ENCODE data around the gene CFAP221.

The CFAP221 gene

DNA sequence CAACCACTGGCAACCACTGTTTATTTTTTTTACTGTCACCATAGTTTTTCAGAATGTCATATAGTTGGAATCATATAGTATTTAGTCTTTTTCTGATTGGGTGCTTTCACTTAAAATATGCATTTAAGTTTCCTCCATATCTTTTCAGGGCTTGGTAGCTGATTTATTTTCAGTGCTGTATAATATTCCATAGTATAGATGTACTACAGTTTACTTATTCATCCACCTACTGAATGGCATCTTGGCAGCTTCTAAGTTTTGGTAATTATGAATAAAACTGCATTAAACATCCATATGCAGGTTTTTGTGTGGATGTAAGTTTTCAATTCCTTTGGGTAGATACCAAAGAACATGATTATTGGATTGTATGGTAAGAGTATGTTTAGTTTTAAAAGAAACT is 23.0 kb downstream of the CFAP221 start:
- Histone ChIP-seq H3K4me1 (ENCODE audit: control insufficient read depth, insufficient read depth, low read length) (no peaks in the 10 kb centered on the region), H3K9ac (ENCODE audit: low read depth, low read length) (no peak overlapping the region), H3K4me3 (ENCODE audit: low read depth, low read length) (no peak overlapping the region), H3K36me3 (ENCODE audit: control insufficient read depth, insufficient read depth, low read length) (no peaks in the 10 kb centered on the region), H3K27me3 (ENCODE audit: control insufficient read depth, insufficient read depth, low read length) (no peaks in the 10 kb centered on the region), H3K9me3 (ENCODE audit: control insufficient read depth, insufficient read depth, low read length) (no peaks in the 10 kb centered on the region)

GRCh38 chr2:119574108-119574815 is 30.0 kb downstream of the CFAP221 start:
- Histone ChIP-seq H3K27me3 (ENCODE audit: control insufficient read depth, insufficient read depth, low read length) (peaks cover 17% of the 10 kb centered on the region), H3K9ac (ENCODE audit: low read depth, low read length) (no peak overlapping the region), H3K4me1 (ENCODE audit: control insufficient read depth, insufficient read depth, low read length) (no peaks in the 10 kb centered on the region), H3K9me3 (ENCODE audit: control insufficient read depth, insufficient read depth, low read length) (no peaks in the 10 kb centered on the region), H3K4me3 (ENCODE audit: low read depth, low read length) (no peak overlapping the region), H3K36me3 (ENCODE audit: control insufficient read depth, insufficient read depth, low read length) (no peaks in the 10 kb centered on the region)

DNA sequence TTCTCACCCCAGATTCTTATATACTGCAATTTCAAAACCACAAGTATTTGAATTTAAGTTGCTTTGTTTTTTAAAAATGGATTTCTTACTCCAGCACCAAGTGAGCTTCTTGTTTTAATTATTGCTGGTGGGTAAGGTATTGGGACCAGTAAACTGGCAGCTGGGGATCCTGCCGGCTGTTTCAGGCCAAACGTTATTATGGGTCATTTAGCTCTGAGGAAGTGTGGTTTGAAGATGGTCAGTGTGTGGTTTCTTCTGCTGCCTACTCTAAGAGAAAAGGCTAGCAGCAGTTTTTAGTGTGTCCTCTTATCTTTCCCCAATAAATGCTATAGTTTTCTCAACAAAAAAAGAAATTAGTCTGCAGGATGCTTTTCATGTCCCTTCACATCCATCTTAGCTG is 30.6 kb downstream of the CFAP221 start:
- no peaks in the 10 kb centered on the region for H3K36me3 ChIP-seq (ENCODE audit: control insufficient read depth, insufficient read depth, low read length)
- H3K9ac ChIP-seq (ENCODE audit: low read depth, low read length), result no peak overlapping the region
- no peaks in the 10 kb centered on the region for H3K4me1 ChIP-seq (ENCODE audit: control insufficient read depth, insufficient read depth, low read length)

DNA sequence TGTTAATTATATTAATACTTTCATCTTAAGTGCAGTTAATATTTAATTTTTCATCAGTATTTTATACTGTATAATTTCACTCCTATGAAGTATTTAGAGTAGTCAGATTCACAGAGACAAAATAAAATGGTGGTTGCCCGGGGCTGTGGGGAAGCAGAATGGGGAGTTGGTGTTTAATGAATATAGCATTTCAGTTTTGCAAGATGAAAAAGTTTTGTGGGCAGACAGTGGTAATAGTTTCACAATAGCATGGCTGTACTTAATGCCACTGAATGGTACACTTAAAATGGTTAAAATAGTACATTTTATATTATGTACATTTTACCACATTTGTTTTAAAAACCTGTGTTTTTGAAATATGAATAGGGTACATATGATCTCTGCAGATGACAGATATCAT is 31.2 kb downstream of the CFAP221 start:
- Histone ChIP-seq H3K9ac (ENCODE audit: low read depth, low read length) (no peak overlapping the region), H3K9me3 (ENCODE audit: control insufficient read depth, insufficient read depth, low read length) (no peaks in the 10 kb centered on the region), H3K27me3 (ENCODE audit: control insufficient read depth, insufficient read depth, low read length) (peaks cover 17% of the 10 kb centered on the region), H3K36me3 (ENCODE audit: control insufficient read depth, insufficient read depth, low read length) (no peaks in the 10 kb centered on the region), H3K4me1 (ENCODE audit: control insufficient read depth, insufficient read depth, low read length) (no peaks in the 10 kb centered on the region), H3K4me3 (ENCODE audit: low read depth, low read length) (no peak overlapping the region)

More for the DNA sequence above, 30.6 kb downstream of the CFAP221 start:
- Histone ChIP-seq H3K4me3 (ENCODE audit: low read depth, low read length) (no peak overlapping the region), H3K27me3 (ENCODE audit: control insufficient read depth, insufficient read depth, low read length) (peaks cover 17% of the 10 kb centered on the region), H3K9me3 (ENCODE audit: control insufficient read depth, insufficient read depth, low read length) (no peaks in the 10 kb centered on the region)

GRCh38 chr2:119579424-119580295 is 35.4 kb downstream of the CFAP221 start:
- no peaks in the 10 kb centered on the region for H3K36me3 ChIP-seq (ENCODE audit: control insufficient read depth, insufficient read depth, low read length)
- H3K9me3 ChIP-seq (ENCODE audit: control insufficient read depth, insufficient read depth, low read length), result no peaks in the 10 kb centered on the region
- H3K4me1 ChIP-seq (ENCODE audit: control insufficient read depth, insufficient read depth, low read length), result no peaks in the 10 kb centered on the region
- H3K4me3 ChIP-seq (ENCODE audit: low read depth, low read length), result no peak overlapping the region
- H3K27me3 ChIP-seq (ENCODE audit: control insufficient read depth, insufficient read depth, low read length), result peaks cover 17% of the 10 kb centered on the region
- H3K9ac ChIP-seq (ENCODE audit: low read depth, low read length), result no peak overlapping the region

- H3K4me3 ChIP-seq (ENCODE audit: low read depth, low read length), result no peak overlapping the region
- peaks cover 17% of the 10 kb centered on the region for H3K27me3 ChIP-seq (ENCODE audit: control insufficient read depth, insufficient read depth, low read length)
- H3K4me1 ChIP-seq (ENCODE audit: control insufficient read depth, insufficient read depth, low read length), result no peaks in the 10 kb centered on the region
- no peak overlapping the region for H3K9ac ChIP-seq (ENCODE audit: low read depth, low read length)
- H3K36me3 ChIP-seq (ENCODE audit: control insufficient read depth, insufficient read depth, low read length), result no peaks in the 10 kb centered on the region
- no peaks in the 10 kb centered on the region for H3K9me3 ChIP-seq (ENCODE audit: control insufficient read depth, insufficient read depth, low read length)
Measured at GRCh38 chr2:119580550-119581072, 36.4 kb downstream of the CFAP221 start.

DNA sequence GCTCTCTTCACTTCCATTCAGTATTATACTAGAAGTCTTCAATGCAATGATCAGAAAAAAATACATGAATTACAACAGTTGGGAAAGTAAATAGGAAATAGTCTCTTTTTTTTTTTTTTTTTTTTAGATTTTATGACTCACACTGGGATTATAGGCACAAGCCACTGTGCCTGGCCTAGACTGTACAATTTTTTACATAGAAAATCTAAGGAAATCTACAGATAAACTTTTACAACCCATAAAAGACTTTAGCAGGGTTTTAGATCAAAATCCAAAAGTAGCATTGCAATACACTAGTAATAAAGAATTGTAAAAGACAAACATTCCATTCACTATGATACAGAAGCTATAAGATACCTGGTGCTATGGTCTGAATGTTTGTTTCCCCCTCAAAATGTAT is 39.0 kb downstream of the CFAP221 start:
- Histone ChIP-seq H3K4me1 (ENCODE audit: control insufficient read depth, insufficient read depth, low read length) (no peaks in the 10 kb centered on the region), H3K9ac (ENCODE audit: low read depth, low read length) (no peak overlapping the region), H3K9me3 (ENCODE audit: control insufficient read depth, insufficient read depth, low read length) (no peaks in the 10 kb centered on the region), H3K4me3 (ENCODE audit: low read depth, low read length) (no peak overlapping the region), H3K36me3 (ENCODE audit: control insufficient read depth, insufficient read depth, low read length) (no peaks in the 10 kb centered on the region), H3K27me3 (ENCODE audit: control insufficient read depth, insufficient read depth, low read length) (peaks cover 3% of the 10 kb centered on the region)

- Histone ChIP-seq H3K9me3 (ENCODE audit: control insufficient read depth, insufficient read depth, low read length) (no peaks in the 10 kb centered on the region), H3K9ac (ENCODE audit: low read depth, low read length) (no peak overlapping the region), H3K36me3 (ENCODE audit: control insufficient read depth, insufficient read depth, low read length) (no peaks in the 10 kb centered on the region), H3K4me1 (ENCODE audit: control insufficient read depth, insufficient read depth, low read length) (no peaks in the 10 kb centered on the region), H3K27me3 (ENCODE audit: control insufficient read depth, insufficient read depth, low read length) (no peaks in the 10 kb centered on the region), H3K4me3 (ENCODE audit: low read depth, low read length) (no peak overlapping the region)
Measured at GRCh38 chr2:119584469-119584868, 40.2 kb downstream of the CFAP221 start.

DNA sequence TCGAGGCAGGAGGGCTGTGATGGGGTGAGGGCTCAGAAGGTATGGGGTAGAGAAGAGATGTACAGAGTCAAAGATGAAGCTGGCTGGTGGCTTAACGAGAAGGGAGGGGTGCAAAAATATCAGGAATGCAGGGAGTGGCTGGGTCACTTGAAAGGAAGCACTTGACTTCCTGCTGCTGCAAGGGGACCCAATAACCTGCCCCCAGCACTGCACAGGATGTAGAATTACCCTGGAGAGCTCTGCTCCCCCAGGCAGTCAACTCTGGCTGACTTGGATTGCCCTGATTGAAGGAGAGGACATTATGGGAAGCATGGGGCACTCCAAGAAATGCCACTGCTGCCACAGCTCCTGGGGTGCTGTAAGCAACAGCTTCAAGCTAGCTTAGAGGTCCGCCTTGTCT is 41.8 kb downstream of the CFAP221 start:
- no peak overlapping the region for H3K4me3 ChIP-seq (ENCODE audit: low read depth, low read length)
- H3K9me3 ChIP-seq (ENCODE audit: control insufficient read depth, insufficient read depth, low read length), result no peaks in the 10 kb centered on the region
- no peaks in the 10 kb centered on the region for H3K36me3 ChIP-seq (ENCODE audit: control insufficient read depth, insufficient read depth, low read length)

GRCh38 chr2:119590873-119591272 is 46.6 kb downstream of the CFAP221 start:
- Histone ChIP-seq H3K27me3 (ENCODE audit: control insufficient read depth, insufficient read depth, low read length) (no peaks in the 10 kb centered on the region), H3K9me3 (ENCODE audit: control insufficient read depth, insufficient read depth, low read length) (no peaks in the 10 kb centered on the region), H3K4me1 (ENCODE audit: control insufficient read depth, insufficient read depth, low read length) (no peaks in the 10 kb centered on the region)

More for the DNA sequence above, 41.8 kb downstream of the CFAP221 start:
- Histone ChIP-seq H3K4me1 (ENCODE audit: control insufficient read depth, insufficient read depth, low read length) (no peaks in the 10 kb centered on the region), H3K9ac (ENCODE audit: low read depth, low read length) (no peak overlapping the region), H3K27me3 (ENCODE audit: control insufficient read depth, insufficient read depth, low read length) (no peaks in the 10 kb centered on the region)

DNA sequence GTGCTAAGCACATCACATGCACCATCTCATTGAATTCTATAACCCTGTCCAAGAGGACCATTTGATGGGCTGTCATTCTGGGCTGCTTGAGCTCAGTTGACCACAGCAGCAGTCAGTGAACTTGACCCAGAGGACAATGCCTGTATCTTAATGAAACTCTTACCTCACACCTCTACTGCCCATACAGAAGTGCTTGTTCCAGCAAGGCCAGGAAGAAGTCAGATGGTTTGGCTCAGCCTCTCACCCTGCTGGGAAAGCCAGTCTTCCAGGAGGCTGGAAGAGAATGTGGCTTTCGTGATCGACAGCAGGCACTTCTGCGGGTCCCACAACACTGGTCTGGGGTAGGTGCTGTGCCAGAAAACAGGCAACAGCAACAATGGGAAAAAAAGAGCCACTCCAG is 47.3 kb downstream of the CFAP221 start:
- no peaks in the 10 kb centered on the region for H3K36me3 ChIP-seq (ENCODE audit: control insufficient read depth, insufficient read depth, low read length)
- no peaks in the 10 kb centered on the region for H3K4me1 ChIP-seq (ENCODE audit: control insufficient read depth, insufficient read depth, low read length)
- no peak overlapping the region for H3K4me3 ChIP-seq (ENCODE audit: low read depth, low read length)
- no peak overlapping the region for H3K9ac ChIP-seq (ENCODE audit: low read depth, low read length)
- H3K27me3 ChIP-seq (ENCODE audit: control insufficient read depth, insufficient read depth, low read length), result no peaks in the 10 kb centered on the region
- H3K9me3 ChIP-seq (ENCODE audit: control insufficient read depth, insufficient read depth, low read length), result no peaks in the 10 kb centered on the region

More at GRCh38 chr2:119590873-119591272, 46.6 kb downstream of the CFAP221 start:
- no peaks in the 10 kb centered on the region for H3K36me3 ChIP-seq (ENCODE audit: control insufficient read depth, insufficient read depth, low read length)
- no peak overlapping the region for H3K4me3 ChIP-seq (ENCODE audit: low read depth, low read length)
- no peak overlapping the region for H3K9ac ChIP-seq (ENCODE audit: low read depth, low read length)

DNA sequence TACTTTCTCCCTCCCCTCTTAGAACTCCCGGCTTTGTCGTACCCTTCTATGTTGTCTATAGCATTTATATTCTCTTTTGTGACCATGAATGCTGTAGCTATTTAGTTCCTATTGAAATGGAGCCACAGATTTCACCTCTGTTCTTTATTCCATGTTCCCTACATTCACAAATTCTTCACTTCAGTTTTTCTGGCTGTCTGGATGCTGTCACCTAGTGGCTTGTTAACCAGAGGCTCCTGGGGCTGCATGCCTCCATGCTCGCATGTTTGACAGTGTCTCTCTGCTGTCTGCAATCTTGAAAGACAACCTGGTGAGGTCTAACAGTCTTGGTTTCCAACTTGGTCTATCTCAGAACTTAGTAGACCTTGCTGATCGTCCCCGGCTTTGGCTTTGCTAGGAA is 48.2 kb downstream of the CFAP221 start:
- no peaks in the 10 kb centered on the region for H3K27me3 ChIP-seq (ENCODE audit: control insufficient read depth, insufficient read depth, low read length)
- no peaks in the 10 kb centered on the region for H3K36me3 ChIP-seq (ENCODE audit: control insufficient read depth, insufficient read depth, low read length)
- no peak overlapping the region for H3K4me3 ChIP-seq (ENCODE audit: low read depth, low read length)
- no peak overlapping the region for H3K9ac ChIP-seq (ENCODE audit: low read depth, low read length)
- no peaks in the 10 kb centered on the region for H3K9me3 ChIP-seq (ENCODE audit: control insufficient read depth, insufficient read depth, low read length)
- H3K4me1 ChIP-seq (ENCODE audit: control insufficient read depth, insufficient read depth, low read length), result no peaks in the 10 kb centered on the region
